Activated naive CD4-positive, alpha-beta T cell treated with anti-CD3 and anti-CD28 coated beads for 36 hours (primary cell): ENCODE results near the gene NDUFS6. TPM values are rescaled to one million over a fixed set of nuclear protein-coding genes. Genes with fewer than 3 reads are reported as not detected.
"Not testable (repeated sequence)": the region's sequence is repeated elsewhere in the genome, so short reads cannot be mapped to it uniquely, and the experiment has no call there.

Experiments
- CTCF ChIA-PET: fragments of 350-600 bp; sonication (Branson Sonifier 250); formaldehyde crosslinking; loops from one replicate; lab custom pipeline; 2021; ENCODE audit warnings: antibody characterized with exemption; lab: Charles Lee
- DNase-seq: peaks from one replicate; pipeline ENCODE4 v3.0.0-alpha.2; 2020
- H3K27ac Mint-ChIP-seq: one replicate; pipeline ENCODE4 v1.8.0; 2021; ENCODE audit warnings: mild to moderate bottlenecking, mixed read lengths
- H3K27me3 Mint-ChIP-seq: one replicate; pipeline ENCODE4 v1.8.0; 2021; ENCODE audit warnings: low read depth, mixed read lengths
- H3K36me3 Mint-ChIP-seq: one replicate; pipeline ENCODE4 v1.8.0; 2021; ENCODE audit warnings: low read depth, mixed read lengths
- H3K4me1 Mint-ChIP-seq: one replicate; pipeline ENCODE4 v1.8.0; 2021; ENCODE audit warnings: low read depth, mixed read lengths
- H3K4me3 Mint-ChIP-seq: one replicate; pipeline ENCODE4 v1.8.0; 2021; ENCODE audit warnings: mild to moderate bottlenecking, moderate library complexity, mixed read lengths
- H3K9me3 Mint-ChIP-seq: one replicate; pipeline ENCODE4 v1.8.0; 2021; ENCODE audit warnings: mixed read lengths
- intact Hi-C: fragments of 100-400 bp; cut with micrococcal nuclease; formaldehyde crosslinking; loops from one replicate; pipeline ENCODE4 v1.15.1; 2023
- total RNA-seq, 2 experiments: library from RNA; stranded (reverse); gene quantifications; one replicate each; pipeline ENCODE4 v1.2.3, GENCODE V29; 2021

The NDUFS6 gene
- total RNA-seq, 2 experiments from 2014 or later, result 39.5 to 44.6 TPM

- peaks cover 46% of the 10 kb centered on the region for H3K36me3 Mint-ChIP-seq
- H3K27ac Mint-ChIP-seq, H3K27me3 Mint-ChIP-seq, CTCF ChIA-PET, intact Hi-C loops, H3K4me3 Mint-ChIP-seq, DNase-seq, H3K4me1 Mint-ChIP-seq, H3K9me3 Mint-ChIP-seq: not testable (repeated sequence)
These were observed 15.4 kb downstream of the NDUFS6 start for GRCh38 chr5:1816495-1817089.

GRCh38 chr5:1817261-1818043 is 16.2 kb downstream of the NDUFS6 start:
- peaks cover 46% of the 10 kb centered on the region for H3K36me3 Mint-ChIP-seq
- intact Hi-C loops, result no loop called here

GRCh38 chr5:1818784-1819183 is 17.6 kb downstream of the NDUFS6 start:
- no peak for DNase-seq
- intact Hi-C loops, result no loop called here
- no peak overlapping the region for H3K4me3 Mint-ChIP-seq
- H3K9me3 Mint-ChIP-seq, result no peaks in the 10 kb centered on the region
- no peak overlapping the region for H3K27ac Mint-ChIP-seq
- no peaks in the 10 kb centered on the region for H3K27me3 Mint-ChIP-seq
- H3K4me1 Mint-ChIP-seq, result no peaks in the 10 kb centered on the region
- CTCF ChIA-PET, result interaction anchor here (0.8 kb wide), 1 partner anchor 16 kb away, joined by 3 read pairs; no protein-coding TSS in a partner anchor
- peaks cover 48% of the 10 kb centered on the region for H3K36me3 Mint-ChIP-seq

More at GRCh38 chr5:1817261-1818043, 16.2 kb downstream of the NDUFS6 start:
- no peaks in the 10 kb centered on the region for H3K4me1 Mint-ChIP-seq
- H3K4me3 Mint-ChIP-seq, result no peak overlapping the region
- CTCF ChIA-PET, result no interaction called here
- no peak for DNase-seq
- H3K27ac Mint-ChIP-seq, result no peak overlapping the region
- H3K27me3 Mint-ChIP-seq, result no peaks in the 10 kb centered on the region
- no peaks in the 10 kb centered on the region for H3K9me3 Mint-ChIP-seq

- H3K36me3 Mint-ChIP-seq, result peaks cover 42% of the 10 kb centered on the region
- no peak overlapping the region for H3K4me3 Mint-ChIP-seq
- intact Hi-C loops, result no loop called here
- H3K9me3 Mint-ChIP-seq, result no peaks in the 10 kb centered on the region
- H3K4me1 Mint-ChIP-seq, result no peaks in the 10 kb centered on the region
- H3K27me3 Mint-ChIP-seq, result no peaks in the 10 kb centered on the region
- CTCF ChIA-PET, result no interaction called here
- H3K27ac Mint-ChIP-seq, result no peak overlapping the region
- DNase-seq, result no peak
These were observed 18.3 kb downstream of the NDUFS6 start for GRCh38 chr5:1819458-1819857.

GRCh38 chr5:1820381-1820780 is 19.2 kb downstream of the NDUFS6 start:
- Mint-ChIP-seq H3K27ac (no peak overlapping the region), H3K4me1 (no peaks in the 10 kb centered on the region), H3K27me3 (no peaks in the 10 kb centered on the region), H3K36me3 (peaks cover 36% of the 10 kb centered on the region), H3K4me3 (no peak overlapping the region), H3K9me3 (no peaks in the 10 kb centered on the region)
- DNase-seq, result no peak
- intact Hi-C loops, result no loop called here
- CTCF ChIA-PET, result no interaction called here

GRCh38 chr5:1820926-1821325 is 19.7 kb downstream of the NDUFS6 start:
- peaks cover 34% of the 10 kb centered on the region for H3K36me3 Mint-ChIP-seq
- no peaks in the 10 kb centered on the region for H3K9me3 Mint-ChIP-seq
- no peaks in the 10 kb centered on the region for H3K4me1 Mint-ChIP-seq
- DNase-seq, result no peak
- no peak overlapping the region for H3K27ac Mint-ChIP-seq
- H3K4me3 Mint-ChIP-seq, result no peak overlapping the region
- no peaks in the 10 kb centered on the region for H3K27me3 Mint-ChIP-seq
- intact Hi-C loops, result no loop called here
- CTCF ChIA-PET, result no interaction called here

GRCh38 chr5:1821862-1822261 is 20.7 kb downstream of the NDUFS6 start:
- intact Hi-C loops, result no loop called here
- DNase-seq, result no peak
- CTCF ChIA-PET, result no interaction called here
- Mint-ChIP-seq H3K27ac (no peak overlapping the region), H3K27me3 (no peaks in the 10 kb centered on the region), H3K9me3 (no peaks in the 10 kb centered on the region), H3K4me3 (no peak overlapping the region), H3K4me1 (no peaks in the 10 kb centered on the region), H3K36me3 (peaks cover 30% of the 10 kb centered on the region)

- H3K27me3 Mint-ChIP-seq, result no peaks in the 10 kb centered on the region
- peaks cover 24% of the 10 kb centered on the region for H3K36me3 Mint-ChIP-seq
- CTCF ChIA-PET, result no interaction called here
- DNase-seq, result no peak
- intact Hi-C loops, result no loop called here
- no peaks in the 10 kb centered on the region for H3K4me1 Mint-ChIP-seq
- H3K27ac Mint-ChIP-seq, result no peak overlapping the region
- no peak overlapping the region for H3K4me3 Mint-ChIP-seq
- H3K9me3 Mint-ChIP-seq, result no peaks in the 10 kb centered on the region
These were observed 22.3 kb downstream of the NDUFS6 start for GRCh38 chr5:1823381-1824034.

GRCh38 chr5:1824109-1824821 is 23.1 kb downstream of the NDUFS6 start:
- Mint-ChIP-seq H3K27ac (no peak overlapping the region), H3K9me3 (no peaks in the 10 kb centered on the region), H3K4me3 (no peak overlapping the region), H3K36me3 (peaks cover 19% of the 10 kb centered on the region), H3K27me3 (no peaks in the 10 kb centered on the region), H3K4me1 (no peaks in the 10 kb centered on the region)
- CTCF ChIA-PET, result no interaction called here
- no peak for DNase-seq
- intact Hi-C loops, result no loop called here

GRCh38 chr5:1824903-1825841 is 24.0 kb downstream of the NDUFS6 start:
- DNase-seq, result no peak
- CTCF ChIA-PET, result no interaction called here
- peaks cover 18% of the 10 kb centered on the region for H3K36me3 Mint-ChIP-seq
- intact Hi-C loops, result no loop called here
- no peak overlapping the region for H3K27ac Mint-ChIP-seq
- no peak overlapping the region for H3K4me3 Mint-ChIP-seq
- no peaks in the 10 kb centered on the region for H3K9me3 Mint-ChIP-seq
- H3K4me1 Mint-ChIP-seq, result no peaks in the 10 kb centered on the region
- H3K27me3 Mint-ChIP-seq, result no peaks in the 10 kb centered on the region

GRCh38 chr5:1826235-1826980 is 25.2 kb downstream of the NDUFS6 start:
- Mint-ChIP-seq H3K27ac (no peak overlapping the region), H3K9me3 (no peaks in the 10 kb centered on the region), H3K4me1 (no peaks in the 10 kb centered on the region), H3K4me3 (no peak overlapping the region), H3K36me3 (peaks cover 18% of the 10 kb centered on the region), H3K27me3 (no peaks in the 10 kb centered on the region)
- CTCF ChIA-PET, result no interaction called here
- intact Hi-C loops, result no loop called here
- DNase-seq, result no peak
